Neural cell (in vitro differentiated cells): ENCODE measurements around the gene KCNJ4.

Experiments
- EP300 ChIP-seq: fragments of 450-650 bp; conservative IDR thresholded peaks from 2 replicates; pipeline ENCODE4 v1.6.1; 2014; ENCODE audit warnings: antibody characterized with exemption, mild to moderate bottlenecking, moderate library complexity; ENCODE audit not compliant: poor library complexity, severe bottlenecking
- EZH2 ChIP-seq: fragments of 200-600, 300-800 bp; shearing (Covaris generic), sonication (generic); IDR thresholded peaks from 2 replicates; pipeline ENCODE4 v1.6.1; 2014; ENCODE audit warnings: antibody characterized with exemption, low read length, borderline replicate concordance, mild to moderate bottlenecking; ENCODE audit not compliant: insufficient read depth, poor library complexity, severe bottlenecking
- POLR2AphosphoS5 ChIP-seq: IDR thresholded peaks from 2 replicates; pipeline ENCODE4 v1.6.1; 2012
- RAD21 ChIP-seq: fragments of 450-650 bp; conservative IDR thresholded peaks from 2 replicates; pipeline ENCODE4 v1.6.1; 2014; ENCODE audit warnings: antibody characterized with exemption, mild to moderate bottlenecking, moderate library complexity
- TAF1 ChIP-seq: IDR thresholded peaks from 2 replicates; pipeline ENCODE4 v1.6.1; 2012; ENCODE audit warnings: low read depth
- TF ChIP-seq, protein P1 (sequence below): fragments of 450-650 bp; IDR thresholded peaks from 2 replicates; pipeline ENCODE4 v1.5.1; 2014; ENCODE audit warnings: antibody characterized with exemption, mild to moderate bottlenecking, moderate library complexity; ENCODE audit not compliant: poor library complexity, severe bottlenecking
- TF ChIP-seq, protein P2 (sequence below): IDR thresholded peaks from 2 replicates; pipeline ENCODE4 v1.6.1; 2012; ENCODE audit warnings: borderline replicate concordance

DNA sequence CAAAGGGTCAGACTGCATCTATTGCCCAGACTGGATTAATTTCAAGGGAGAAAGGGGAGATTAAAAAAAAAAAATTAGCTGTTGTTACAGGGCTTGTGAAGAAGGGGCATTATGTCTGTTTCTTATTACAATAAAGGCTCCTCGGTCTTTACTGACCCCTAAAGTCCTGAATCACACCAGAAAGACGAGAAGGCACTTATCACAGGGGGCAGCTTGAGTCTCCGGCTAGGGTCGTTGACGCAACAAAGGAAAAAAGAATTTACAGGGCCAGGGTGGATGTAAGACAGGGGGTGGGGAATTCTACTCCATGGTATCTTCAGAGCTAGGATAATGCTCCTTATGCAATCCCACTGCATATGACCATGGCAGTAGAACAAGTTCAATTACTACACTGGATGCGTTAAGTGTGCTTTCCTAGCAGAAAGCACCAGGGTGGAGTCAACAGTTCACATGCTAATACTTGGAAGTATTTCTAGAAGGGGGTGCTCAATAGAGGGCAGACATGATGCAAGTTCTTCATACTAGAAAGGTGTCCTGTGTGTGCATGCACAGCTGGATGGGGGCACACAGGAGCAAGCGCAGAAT, 34.7 kb upstream of the KCNJ4 start:
- TF ChIP-seq EP300, result no peak
- no peak for TF ChIP-seq POLR2AphosphoS5
- TF ChIP-seq, protein P1, sequence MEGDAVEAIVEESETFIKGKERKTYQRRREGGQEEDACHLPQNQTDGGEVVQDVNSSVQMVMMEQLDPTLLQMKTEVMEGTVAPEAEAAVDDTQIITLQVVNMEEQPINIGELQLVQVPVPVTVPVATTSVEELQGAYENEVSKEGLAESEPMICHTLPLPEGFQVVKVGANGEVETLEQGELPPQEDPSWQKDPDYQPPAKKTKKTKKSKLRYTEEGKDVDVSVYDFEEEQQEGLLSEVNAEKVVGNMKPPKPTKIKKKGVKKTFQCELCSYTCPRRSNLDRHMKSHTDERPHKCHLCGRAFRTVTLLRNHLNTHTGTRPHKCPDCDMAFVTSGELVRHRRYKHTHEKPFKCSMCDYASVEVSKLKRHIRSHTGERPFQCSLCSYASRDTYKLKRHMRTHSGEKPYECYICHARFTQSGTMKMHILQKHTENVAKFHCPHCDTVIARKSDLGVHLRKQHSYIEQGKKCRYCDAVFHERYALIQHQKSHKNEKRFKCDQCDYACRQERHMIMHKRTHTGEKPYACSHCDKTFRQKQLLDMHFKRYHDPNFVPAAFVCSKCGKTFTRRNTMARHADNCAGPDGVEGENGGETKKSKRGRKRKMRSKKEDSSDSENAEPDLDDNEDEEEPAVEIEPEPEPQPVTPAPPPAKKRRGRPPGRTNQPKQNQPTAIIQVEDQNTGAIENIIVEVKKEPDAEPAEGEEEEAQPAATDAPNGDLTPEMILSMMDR, result no peak
- TF ChIP-seq, protein P2, sequence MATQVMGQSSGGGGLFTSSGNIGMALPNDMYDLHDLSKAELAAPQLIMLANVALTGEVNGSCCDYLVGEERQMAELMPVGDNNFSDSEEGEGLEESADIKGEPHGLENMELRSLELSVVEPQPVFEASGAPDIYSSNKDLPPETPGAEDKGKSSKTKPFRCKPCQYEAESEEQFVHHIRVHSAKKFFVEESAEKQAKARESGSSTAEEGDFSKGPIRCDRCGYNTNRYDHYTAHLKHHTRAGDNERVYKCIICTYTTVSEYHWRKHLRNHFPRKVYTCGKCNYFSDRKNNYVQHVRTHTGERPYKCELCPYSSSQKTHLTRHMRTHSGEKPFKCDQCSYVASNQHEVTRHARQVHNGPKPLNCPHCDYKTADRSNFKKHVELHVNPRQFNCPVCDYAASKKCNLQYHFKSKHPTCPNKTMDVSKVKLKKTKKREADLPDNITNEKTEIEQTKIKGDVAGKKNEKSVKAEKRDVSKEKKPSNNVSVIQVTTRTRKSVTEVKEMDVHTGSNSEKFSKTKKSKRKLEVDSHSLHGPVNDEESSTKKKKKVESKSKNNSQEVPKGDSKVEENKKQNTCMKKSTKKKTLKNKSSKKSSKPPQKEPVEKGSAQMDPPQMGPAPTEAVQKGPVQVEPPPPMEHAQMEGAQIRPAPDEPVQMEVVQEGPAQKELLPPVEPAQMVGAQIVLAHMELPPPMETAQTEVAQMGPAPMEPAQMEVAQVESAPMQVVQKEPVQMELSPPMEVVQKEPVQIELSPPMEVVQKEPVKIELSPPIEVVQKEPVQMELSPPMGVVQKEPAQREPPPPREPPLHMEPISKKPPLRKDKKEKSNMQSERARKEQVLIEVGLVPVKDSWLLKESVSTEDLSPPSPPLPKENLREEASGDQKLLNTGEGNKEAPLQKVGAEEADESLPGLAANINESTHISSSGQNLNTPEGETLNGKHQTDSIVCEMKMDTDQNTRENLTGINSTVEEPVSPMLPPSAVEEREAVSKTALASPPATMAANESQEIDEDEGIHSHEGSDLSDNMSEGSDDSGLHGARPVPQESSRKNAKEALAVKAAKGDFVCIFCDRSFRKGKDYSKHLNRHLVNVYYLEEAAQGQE, result no peak
- TF ChIP-seq TAF1, result no peak
- TF ChIP-seq EZH2, result no peak
- TF ChIP-seq RAD21, result no peak
